Astrocyte (in vitro differentiated cells and primary cell): ENCODE measurements around the gene LSM4.

Source experiments
- CTCF ChIP-seq: IDR thresholded peaks from 2 replicates; pipeline ENCODE4 v1.5.1; 2011; ENCODE audit warnings: low read depth, mild to moderate bottlenecking, inconsistent platforms, low read length, moderate library complexity; ENCODE audit not compliant: insufficient read depth
- EZH2 ChIP-seq: IDR thresholded peaks from 2 replicates; pipeline ENCODE4 v1.6.1; 2012; ENCODE audit warnings: mild to moderate bottlenecking, low read length, inconsistent platforms; ENCODE audit not compliant: insufficient read depth

DNA sequence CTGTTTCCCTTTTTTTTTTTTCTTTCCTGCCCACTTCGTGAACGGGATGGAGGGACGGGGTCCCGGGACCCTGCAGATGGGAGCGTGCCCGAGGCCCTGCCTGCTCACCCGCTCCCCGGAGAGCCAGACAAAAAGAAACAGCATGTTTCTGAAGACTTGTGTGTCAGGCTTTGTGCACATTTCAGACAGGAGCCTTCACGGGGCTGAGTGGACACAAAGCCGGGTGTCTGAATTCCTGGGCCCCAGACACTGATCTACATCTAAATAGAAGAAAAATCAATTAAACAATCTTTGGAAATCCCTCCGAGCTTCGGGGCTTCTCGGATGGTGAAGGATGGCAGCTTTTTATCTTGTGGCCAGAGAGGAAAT is 21.7 kb upstream of the LSM4 start:
- TF ChIP-seq CTCF (no peak), EZH2 (no peak)
